K562 (cell line): Measurements from ENCODE around the gene MRPL41. TPM values are rescaled to one million over a fixed set of nuclear protein-coding genes. Genes with fewer than 3 reads are reported as not detected.

Source experiments
- ESRRA ChIP-seq: fragments of 450-650 bp; IDR thresholded peaks from 2 replicates; pipeline ENCODE4 v1.6.1; 2014; ENCODE audit warnings: low read depth, mild to moderate bottlenecking, moderate library complexity, borderline replicate concordance
- ETV1 ChIP-seq: fragments of 450-650 bp; conservative IDR thresholded peaks from 2 replicates; pipeline ENCODE4 v1.6.1; 2016; ENCODE audit warnings: missing genetic modification characterization, control low read depth, low read depth, missing compliant biosample characterization
- HDAC8 ChIP-seq: fragments of 450-650 bp; IDR thresholded peaks from 2 replicates; pipeline ENCODE4 v1.6.1; 2016; ENCODE audit warnings: mild to moderate bottlenecking, missing genetic modification characterization, moderate library complexity, missing compliant biosample characterization
- HOXB6 ChIP-seq: fragments of 250-450 bp; sonication (Bioruptor Pico); IDR thresholded peaks from 2 replicates; pipeline ENCODE4 v1.5.1; 2022; ENCODE audit warnings: mild to moderate bottlenecking, borderline replicate concordance
- MYC ChIP-seq, 2 experiments: fragments of 250-450 bp in 1 of 2; sonication (Bioruptor Pico) in 1 of 2; IDR thresholded peaks; 2 replicates each; pipeline versions ENCODE4 v1.5.1 to v1.6.1; 2012 to 2021; ENCODE audit warnings: low read depth in 2 of 2, borderline replicate concordance in 1 of 2, improper control_type of control experiment in 1 of 2, low read length in 1 of 2, mild to moderate bottlenecking in 1 of 2, moderate library complexity in 1 of 2
- NBN ChIP-seq: fragments of 450-650 bp; IDR thresholded peaks from 2 replicates; pipeline ENCODE4 v1.6.1; 2016; ENCODE audit warnings: low read depth, mild to moderate bottlenecking
- POLR2AphosphoS2 ChIP-seq: IDR thresholded peaks from 2 replicates; pipeline ENCODE4 v1.6.1; 2012; ENCODE audit warnings: low read length, improper control_type of control experiment
- SAFB ChIP-seq: fragments of 200-400 bp; formaldehyde crosslinking; IDR thresholded peaks from 2 replicates; pipeline ENCODE4 v1.6.1; 2017; ENCODE audit warnings: low read depth, low read length, borderline replicate concordance
- SMAD4 ChIP-seq: fragments of 250-450 bp; sonication (Bioruptor Pico); conservative IDR thresholded peaks from 2 replicates; pipeline ENCODE4 v1.8.0; 2021; ENCODE audit warnings: inconsistent platforms, mild to moderate bottlenecking, moderate library complexity
- SUPT5H ChIP-seq: fragments of 450-650 bp; IDR thresholded peaks from 2 replicates; pipeline ENCODE4 v1.6.1; 2016
- TBP ChIP-seq: optimal IDR thresholded peaks from 2 replicates; pipeline ENCODE3; 2011; ENCODE audit warnings: low read depth, low read length, improper control_type of control experiment
- ZFP30 ChIP-seq: fragments of 250-450 bp; sonication (Bioruptor Pico); IDR thresholded peaks from 2 replicates; pipeline ENCODE4 v1.8.0; 2022; ENCODE audit warnings: moderate library complexity, mild to moderate bottlenecking, inconsistent platforms, borderline replicate concordance
- ZNF583 ChIP-seq: fragments of 250-450 bp; sonication (Bioruptor Pico); IDR thresholded peaks from 2 replicates; pipeline ENCODE4 v1.4.0; 2020
- ZNF644 ChIP-seq: fragments of 200-800 bp; sonication (Bioruptor generic); IDR thresholded peaks from 2 replicates; pipeline ENCODE4 v1.6.1; 2016; ENCODE audit warnings: low read depth, missing genetic modification characterization, missing compliant biosample characterization
- polyA plus RNA-seq, 8 experiments: library from polyadenylated mRNA; depleted of rRNA in 4 of 8; stranded (reverse) in 5 of 8; unstranded in 3 of 8; fragments of >200 nt; fragmentation: Nextera tagmentation in 2 of 8; fragmentation: Illumina TruSeq in 1 of 8; extraction: Ambion mirVana in 2 of 8; extraction: Trizol in 1 of 8; gene quantifications; 2 replicates each; pipeline versions ENCODE4 v1.2.1 to v1.2.3, GENCODE V29; 2011 to 2014; ENCODE audit warnings: inconsistent platforms in 1 of 8, missing spikeins in 1 of 8
- total RNA-seq, 7 experiments: library from RNA; depleted of rRNA in 6 of 7; stranded (reverse); fragments of >200 nt in 6 of 7; fragmentation: Illumina TruSeq in 2 of 7; extraction: Trizol in 2 of 7; gene quantifications; 2 replicates each; pipeline versions ENCODE4 v1.2.1 to v1.2.3, GENCODE V29; 2011 to 2021; ENCODE audit warnings: low replicate concordance in 1 of 7
- TF ChIP-seq, protein P1 (sequence below): sonication (generic); formaldehyde crosslinking; IDR thresholded peaks from 2 replicates; pipeline ENCODE4 v1.8.0; 2022; ENCODE audit warnings: mild to moderate bottlenecking, low read depth, missing genetic modification reagents
- TF ChIP-seq, protein P2 (sequence below): fragments of 450-650 bp; IDR thresholded peaks from 2 replicates; pipeline ENCODE4 v1.6.1; 2017; ENCODE audit warnings: mild to moderate bottlenecking, moderate library complexity
- TF ChIP-seq, protein P3 (sequence below): sonication (generic); formaldehyde crosslinking; IDR thresholded peaks from 2 replicates; pipeline ENCODE4 v1.8.1; 2023; ENCODE audit warnings: mild to moderate bottlenecking, missing genetic modification reagents
- TF ChIP-seq, protein P4 (sequence below): fragments of 250-450 bp; sonication (Bioruptor Pico); IDR thresholded peaks from 2 replicates; pipeline ENCODE4 v1.5.0; 2021
- TF ChIP-seq, protein P5 (sequence below), 2 experiments: fragments of 450-650 bp in 1 of 2; IDR thresholded peaks; 2 replicates each; pipeline ENCODE4 v1.6.1; 2011 to 2017; ENCODE audit warnings: low read depth in 2 of 2, antibody characterized with exemption in 1 of 2, borderline replicate concordance in 1 of 2, low read length in 1 of 2, mild to moderate bottlenecking in 1 of 2, mixed read lengths in 1 of 2; ENCODE audit not compliant: control insufficient read depth in 1 of 2

Gene MRPL41
- total and polyA plus RNA-seq, 9 of the 15 experiments (the other 6 are each of a cell fraction or from before 2014, with no cell fraction given): 2.6 to 259 (median 21.6) TPM

DNA sequence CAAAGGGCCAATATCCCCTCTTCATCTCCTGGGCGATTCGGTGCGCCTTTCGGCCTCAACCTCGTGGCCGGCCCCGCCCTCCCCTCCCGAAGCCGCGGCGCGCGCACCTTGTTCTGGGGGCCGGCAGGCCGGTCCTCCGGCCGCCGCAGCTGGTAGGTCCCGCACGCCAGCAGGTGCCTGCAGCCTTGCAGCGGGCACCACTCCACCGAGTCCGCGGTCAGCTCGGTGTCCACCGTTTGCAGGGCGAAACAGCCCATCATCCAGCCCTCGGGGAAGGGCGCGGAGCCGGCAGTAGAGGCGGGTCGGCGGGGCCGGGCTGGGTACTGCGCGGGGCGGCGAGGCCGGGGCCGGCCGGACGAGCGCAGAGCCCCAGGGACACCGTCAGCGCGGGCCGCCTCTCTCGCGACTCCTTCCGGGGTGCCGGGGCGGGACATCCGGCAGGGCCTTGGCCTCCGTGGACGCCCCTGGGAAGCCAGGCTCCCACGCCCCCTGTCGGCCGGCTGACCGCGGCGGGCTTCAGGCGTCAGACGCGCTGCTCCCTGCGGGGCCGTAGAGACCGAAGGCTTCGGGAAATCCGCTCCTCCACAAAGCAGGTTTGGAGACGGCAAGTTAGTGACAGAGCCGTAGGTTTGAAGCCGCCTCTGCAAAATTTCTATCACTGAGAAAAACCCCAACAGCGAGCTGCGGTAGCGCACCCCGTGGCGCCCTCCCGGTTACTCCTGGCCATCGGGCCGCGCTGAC lies 27.0 kb downstream of the MRPL41 start, which contains the start of gene DPH7 (continued):
- TF ChIP-seq MYC (IDR thresholded peaks at IDR 0.05; ENCODE audit: low read depth, low read length) (peak; percentile 81), MYC (CRISPR knock-in tag; IDR thresholded peaks at IDR 0.05; ENCODE audit: borderline replicate concordance, low read depth) (peak; percentile 57; the same call in 1 of the 2 replicates), ZNF644 (0 out of 2 replicates have a peak, but pooled peaks have one; percentile 25), SUPT5H (peak; percentile 72; the same call in 1 of the 2 replicates), SAFB (peak; percentile 14; the same call in 1 of the 2 replicates), HDAC8 (tag) (peak; percentile 36; the same call in 1 of the 2 replicates), SMAD4 (CRISPR knock-in tag) (peak; percentile 86), ZNF583 (peak; percentile 80), ZFP30 (no peak), ESRRA (peak; percentile 79), TBP (peak; percentile 78), HOXB6 (CRISPR knock-in tag) (no peak), ETV1 (tag) (no peak), NBN (peak; percentile 70; the same call in 1 of the 2 replicates), POLR2AphosphoS2 (peak; percentile 76; the same call in 1 of the 2 replicates)
- TF ChIP-seq, protein P1, sequence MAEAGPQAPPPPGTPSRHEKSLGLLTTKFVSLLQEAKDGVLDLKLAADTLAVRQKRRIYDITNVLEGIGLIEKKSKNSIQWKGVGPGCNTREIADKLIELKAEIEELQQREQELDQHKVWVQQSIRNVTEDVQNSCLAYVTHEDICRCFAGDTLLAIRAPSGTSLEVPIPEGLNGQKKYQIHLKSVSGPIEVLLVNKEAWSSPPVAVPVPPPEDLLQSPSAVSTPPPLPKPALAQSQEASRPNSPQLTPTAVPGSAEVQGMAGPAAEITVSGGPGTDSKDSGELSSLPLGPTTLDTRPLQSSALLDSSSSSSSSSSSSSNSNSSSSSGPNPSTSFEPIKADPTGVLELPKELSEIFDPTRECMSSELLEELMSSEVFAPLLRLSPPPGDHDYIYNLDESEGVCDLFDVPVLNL (CRISPR knock-in tag): no peak
- TF ChIP-seq, protein P2, sequence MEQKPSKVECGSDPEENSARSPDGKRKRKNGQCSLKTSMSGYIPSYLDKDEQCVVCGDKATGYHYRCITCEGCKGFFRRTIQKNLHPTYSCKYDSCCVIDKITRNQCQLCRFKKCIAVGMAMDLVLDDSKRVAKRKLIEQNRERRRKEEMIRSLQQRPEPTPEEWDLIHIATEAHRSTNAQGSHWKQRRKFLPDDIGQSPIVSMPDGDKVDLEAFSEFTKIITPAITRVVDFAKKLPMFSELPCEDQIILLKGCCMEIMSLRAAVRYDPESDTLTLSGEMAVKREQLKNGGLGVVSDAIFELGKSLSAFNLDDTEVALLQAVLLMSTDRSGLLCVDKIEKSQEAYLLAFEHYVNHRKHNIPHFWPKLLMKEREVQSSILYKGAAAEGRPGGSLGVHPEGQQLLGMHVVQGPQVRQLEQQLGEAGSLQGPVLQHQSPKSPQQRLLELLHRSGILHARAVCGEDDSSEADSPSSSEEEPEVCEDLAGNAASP: no peak
- TF ChIP-seq, protein P3, sequence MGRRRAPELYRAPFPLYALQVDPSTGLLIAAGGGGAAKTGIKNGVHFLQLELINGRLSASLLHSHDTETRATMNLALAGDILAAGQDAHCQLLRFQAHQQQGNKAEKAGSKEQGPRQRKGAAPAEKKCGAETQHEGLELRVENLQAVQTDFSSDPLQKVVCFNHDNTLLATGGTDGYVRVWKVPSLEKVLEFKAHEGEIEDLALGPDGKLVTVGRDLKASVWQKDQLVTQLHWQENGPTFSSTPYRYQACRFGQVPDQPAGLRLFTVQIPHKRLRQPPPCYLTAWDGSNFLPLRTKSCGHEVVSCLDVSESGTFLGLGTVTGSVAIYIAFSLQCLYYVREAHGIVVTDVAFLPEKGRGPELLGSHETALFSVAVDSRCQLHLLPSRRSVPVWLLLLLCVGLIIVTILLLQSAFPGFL: peak; percentile 87; the same call in 1 of the 2 replicates
- TF ChIP-seq, protein P4, sequence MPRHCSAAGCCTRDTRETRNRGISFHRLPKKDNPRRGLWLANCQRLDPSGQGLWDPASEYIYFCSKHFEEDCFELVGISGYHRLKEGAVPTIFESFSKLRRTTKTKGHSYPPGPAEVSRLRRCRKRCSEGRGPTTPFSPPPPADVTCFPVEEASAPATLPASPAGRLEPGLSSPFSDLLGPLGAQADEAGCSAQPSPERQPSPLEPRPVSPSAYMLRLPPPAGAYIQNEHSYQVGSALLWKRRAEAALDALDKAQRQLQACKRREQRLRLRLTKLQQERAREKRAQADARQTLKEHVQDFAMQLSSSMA (CRISPR knock-in tag): peak; percentile 64; the same call in 1 of the 2 replicates
- TF ChIP-seq, protein P5, sequence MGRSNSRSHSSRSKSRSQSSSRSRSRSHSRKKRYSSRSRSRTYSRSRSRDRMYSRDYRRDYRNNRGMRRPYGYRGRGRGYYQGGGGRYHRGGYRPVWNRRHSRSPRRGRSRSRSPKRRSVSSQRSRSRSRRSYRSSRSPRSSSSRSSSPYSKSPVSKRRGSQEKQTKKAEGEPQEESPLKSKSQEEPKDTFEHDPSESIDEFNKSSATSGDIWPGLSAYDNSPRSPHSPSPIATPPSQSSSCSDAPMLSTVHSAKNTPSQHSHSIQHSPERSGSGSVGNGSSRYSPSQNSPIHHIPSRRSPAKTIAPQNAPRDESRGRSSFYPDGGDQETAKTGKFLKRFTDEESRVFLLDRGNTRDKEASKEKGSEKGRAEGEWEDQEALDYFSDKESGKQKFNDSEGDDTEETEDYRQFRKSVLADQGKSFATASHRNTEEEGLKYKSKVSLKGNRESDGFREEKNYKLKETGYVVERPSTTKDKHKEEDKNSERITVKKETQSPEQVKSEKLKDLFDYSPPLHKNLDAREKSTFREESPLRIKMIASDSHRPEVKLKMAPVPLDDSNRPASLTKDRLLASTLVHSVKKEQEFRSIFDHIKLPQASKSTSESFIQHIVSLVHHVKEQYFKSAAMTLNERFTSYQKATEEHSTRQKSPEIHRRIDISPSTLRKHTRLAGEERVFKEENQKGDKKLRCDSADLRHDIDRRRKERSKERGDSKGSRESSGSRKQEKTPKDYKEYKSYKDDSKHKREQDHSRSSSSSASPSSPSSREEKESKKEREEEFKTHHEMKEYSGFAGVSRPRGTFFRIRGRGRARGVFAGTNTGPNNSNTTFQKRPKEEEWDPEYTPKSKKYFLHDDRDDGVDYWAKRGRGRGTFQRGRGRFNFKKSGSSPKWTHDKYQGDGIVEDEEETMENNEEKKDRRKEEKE (IDR thresholded peaks at IDR 0.05; ENCODE audit: borderline replicate concordance in 1 of 2, control insufficient read depth in 1 of 2, low read depth in 2 of 2, low read length in 1 of 2): peak in 1 of 2 experiments; percentile 69; a peak in 2 of 4 replicates
